ENCODE data around the gene WWOX. TPM values are rescaled to one million over a fixed set of nuclear protein-coding genes. Genes with fewer than 3 reads are reported as not detected.

The WWOX gene
- total and polyA plus RNA-seq, 2 of the 13 experiments (the other 11 are each of a cell fraction or from before 2014, with no cell fraction given): 9.1 to 37.4 TPM

- no peak for TF ChIP-seq ZBTB10 (CRISPR knock-in tag; IDR thresholded peaks at IDR 0.05; ENCODE audit: borderline replicate concordance)
- TF ChIP-seq EZH2 (conservative IDR thresholded peaks at IDR 0.05; ENCODE audit: low read depth, low read length): no peak
- TF ChIP-seq TOPORS (CRISPR knock-in tag; IDR thresholded peaks at IDR 0.05): no peak
These were observed 43.3 kb downstream of the WWOX start (continued) for GRCh38 chr16:78142788-78143187.

- Histone ChIP-seq H3K9me3 (ENCODE audit: low read length) (no peaks in the 10 kb centered on the region), H3K36me3 (replicated peaks in 1 of 2; ENCODE audit: control insufficient read depth in 1 of 2, insufficient read depth in 2 of 2, low read length in 2 of 2) (no peaks in the 10 kb centered on the region), H4K20me1 (ENCODE audit: insufficient read depth, low read length) (no peaks in the 10 kb centered on the region), H3K9ac (ENCODE audit: insufficient read depth, low read depth, low read length) (no peak overlapping the region), H3K4me1 (ENCODE audit: insufficient read depth, low read length) (no peaks in the 10 kb centered on the region), H2AFZ (ENCODE audit: low read length) (no peak overlapping the region), H3K27me3 (ENCODE audit: control insufficient read depth in 1 of 2, insufficient read depth in 2 of 2, low read length in 2 of 2) (no peaks in the 10 kb centered on the region), H3K4me2 (ENCODE audit: low read depth, low read length) (no peak overlapping the region), H3K79me2 (ENCODE audit: insufficient read depth, low read length) (no peaks in the 10 kb centered on the region), H3K4me3 (replicated peaks in 1 of 3; ENCODE audit: insufficient read depth in 1 of 3, low read depth in 2 of 3, low read length in 3 of 3) (no peak overlapping the region), H3K27ac (ENCODE audit: extremely low read length, insufficient read depth, low read length) (no peak overlapping the region)
- WGBS (ENCODE audit: low lambda C conversion rate): 80% methylated on average over 5 of the region's 5 CpGs
- FAIRE-seq: no peak
- no TSS peak for BruUV-seq (replicated peaks)
- no peak for DNase-seq (ENCODE audit: low spot score)
- no peak for ATAC-seq
- CTCF ChIA-PET (ENCODE audit: low intra/inter-chr PET ratio, low total read pairs): no interaction called here
- intact Hi-C loops (cut with micrococcal nuclease; ENCODE audit: unreplicated experiment) (no loop called here), in situ Hi-C loops (cut with HindIII; ENCODE audit: extremely low pct_ligation_motif_present, low pct_unique_long_range_greater_than_20kb) (no loop called here)
- POLR2A ChIA-PET: no interaction called here
- TF ChIP-seq SAFB2 (CRISPR knock-in tag; IDR thresholded peaks at IDR 0.05; ENCODE audit: borderline replicate concordance, low read depth) (no peak), EZH2 (conservative IDR thresholded peaks at IDR 0.05; ENCODE audit: low read depth, low read length) (no peak), ZNF468 (CRISPR knock-in tag; IDR thresholded peaks at IDR 0.05) (no peak), ZSCAN9 (CRISPR knock-in tag; IDR thresholded peaks at IDR 0.05; ENCODE audit: borderline replicate concordance) (no peak), KIAA2018 (CRISPR knock-in tag; IDR thresholded peaks at IDR 0.05; ENCODE audit: borderline replicate concordance) (no peak), XBP1 (CRISPR knock-in tag; IDR thresholded peaks at IDR 0.05) (no peak), BRCA1 (CRISPR knock-in tag; IDR thresholded peaks at IDR 0.05) (no peak), ARNT (IDR thresholded peaks at IDR 0.05) (no peak), MAFK (conservative IDR thresholded peaks at IDR 0.05 in 1 of 2, IDR thresholded peaks at IDR 0.05 in 1 of 2; ENCODE audit: low read length in 2 of 2) (peak; percentile 76 to 87), ZBTB44 (CRISPR knock-in tag; IDR thresholded peaks at IDR 0.05) (no peak)
These were observed 47.4 kb downstream of the WWOX start for GRCh38 chr16:78146807-78147206.
